ENCODE data around the gene ASMTL. TPM values are rescaled to one million over a fixed set of nuclear protein-coding genes. Genes with fewer than 3 reads are reported as not detected.

Gene ASMTL
- total and polyA plus RNA-seq, 2 experiments from 2014 or later: 53.7 to 61.2 TPM

DNA sequence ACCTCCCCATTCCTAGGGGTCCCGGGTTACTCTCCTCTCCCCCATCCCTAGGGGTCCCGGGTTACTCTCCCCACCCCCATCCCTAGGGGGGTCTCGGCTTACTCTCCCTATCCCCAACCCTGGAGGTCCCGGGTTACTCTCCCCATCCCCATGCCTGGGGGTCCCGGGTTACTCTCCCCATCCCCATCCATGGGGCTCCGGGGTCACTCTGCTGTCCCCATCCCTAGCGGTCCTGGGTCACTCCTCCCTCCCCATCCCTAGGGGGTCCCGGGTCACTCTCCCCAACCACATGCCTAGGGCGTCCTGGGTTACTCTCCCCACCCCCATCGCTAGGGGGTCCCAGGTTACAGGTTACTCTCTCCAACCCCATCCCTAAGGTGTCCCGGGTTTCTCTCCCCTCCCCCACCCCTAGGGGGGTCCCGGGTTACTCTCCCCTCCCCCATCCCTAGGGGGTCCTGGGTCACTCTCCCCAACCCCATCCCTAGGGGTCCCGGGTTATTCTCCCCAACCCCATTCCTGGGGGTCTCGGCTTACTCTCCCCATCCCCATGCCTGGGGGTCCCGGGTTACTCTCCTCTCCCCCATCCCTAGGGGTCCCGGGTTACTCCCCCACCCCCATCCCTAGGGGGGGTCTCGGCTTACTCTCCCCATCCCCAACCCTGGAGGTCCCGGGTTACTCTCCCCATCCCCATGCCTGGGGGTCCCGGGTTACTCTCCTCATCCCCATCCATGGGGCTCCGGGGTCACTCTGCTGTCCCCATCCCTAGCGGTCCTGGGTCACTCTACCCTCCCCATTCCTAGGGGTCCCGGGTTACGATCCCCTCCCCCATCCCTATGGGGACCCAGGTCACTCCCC is 821 bp downstream of the ASMTL start:
- Mint-ChIP-seq H3K27ac (peak overlapping the region; percentile 78; the same call in 1 of the 2 replicates), H3K9me3 (peaks cover 58% of the 10 kb centered on the region), H3K36me3 (ENCODE audit: low read depth) (peaks cover 39% of the 10 kb centered on the region), H3K27me3 (ENCODE audit: insufficient read depth, low read depth, poor library complexity) (peaks cover 26% of the 10 kb centered on the region), H3K4me3 (peak overlapping the region; percentile 80), H3K4me1 (no peaks in the 10 kb centered on the region; the same call in 2 of the 3 replicates)
- no peak overlapping the region for H3K27ac ChIP-seq (ENCODE audit: low read depth)
- DNase-seq (ENCODE audit: low spot score): no peak
- no peaks in the 10 kb centered on the region for H3K4me1 ChIP-seq (ENCODE audit: insufficient read depth)
- no peaks in the 10 kb centered on the region for H3K27me3 ChIP-seq (ENCODE audit: insufficient read depth)
- TF ChIP-seq POLR2AphosphoS5 (IDR thresholded peaks at IDR 0.05; ENCODE audit: low read depth): no peak
- H3F3A ChIP-seq (replicated peaks; ENCODE audit: low read depth): peaks cover 8% of the 10 kb centered on the region; the same call in 1 of the 2 replicates
- peak overlapping the region; percentile 97 for H3K4me3 ChIP-seq
- no peaks in the 10 kb centered on the region for H3K36me3 ChIP-seq (ENCODE audit: insufficient read depth)
- peak overlapping the region; percentile 84 for H3K4me2 ChIP-seq
- ATAC-seq: no peak
- H3K79me2 ChIP-seq (replicated peaks; ENCODE audit: insufficient read depth): peaks cover 57% of the 10 kb centered on the region
- H3K9me2 ChIP-seq (ENCODE audit: insufficient read depth): peaks cover 24% of the 10 kb centered on the region
- H4K20me1 ChIP-seq (replicated peaks; ENCODE audit: insufficient read depth): no peaks in the 10 kb centered on the region; the same call in 1 of the 2 replicates
- H2AFZ ChIP-seq: no peak overlapping the region

- H3K9me3 Mint-ChIP-seq: peaks cover 65% of the 10 kb centered on the region
- Histone ChIP-seq H3K27ac (ENCODE audit: low read depth) (no peak overlapping the region), H3K4me2 (peak overlapping the region; percentile 84), H3K27me3 (ENCODE audit: insufficient read depth) (no peaks in the 10 kb centered on the region), H3K79me2 (replicated peaks; ENCODE audit: insufficient read depth) (peaks cover 63% of the 10 kb centered on the region), H3K9me2 (ENCODE audit: insufficient read depth) (peaks cover 25% of the 10 kb centered on the region), H3K4me1 (ENCODE audit: insufficient read depth) (no peaks in the 10 kb centered on the region), H3K36me3 (ENCODE audit: insufficient read depth) (no peaks in the 10 kb centered on the region), H2AFZ (no peak overlapping the region), H3K4me3 (peak overlapping the region; percentile 97), H4K20me1 (replicated peaks; ENCODE audit: insufficient read depth) (no peaks in the 10 kb centered on the region; the same call in 1 of the 2 replicates), H3F3A (replicated peaks; ENCODE audit: low read depth) (peaks cover 8% of the 10 kb centered on the region; the same call in 1 of the 2 replicates)
- DNase-seq (ENCODE audit: low spot score) (no peak), ATAC-seq (no peak)
- H3K36me3 Mint-ChIP-seq (ENCODE audit: low read depth): peaks cover 46% of the 10 kb centered on the region
- H3K4me1 Mint-ChIP-seq: no peaks in the 10 kb centered on the region; the same call in 2 of the 3 replicates
- peaks cover 24% of the 10 kb centered on the region for H3K27me3 Mint-ChIP-seq (ENCODE audit: insufficient read depth, low read depth, poor library complexity)
- H3K27ac Mint-ChIP-seq: no peak overlapping the region
- H3K4me3 Mint-ChIP-seq: peak overlapping the region; percentile 80; the same call in 1 of the 3 replicates
- TF ChIP-seq REST (IDR thresholded peaks at IDR 0.05; ENCODE audit: unreplicated experiment) (no peak), ZNF114 (CRISPR knock-in tag; IDR thresholded peaks at IDR 0.05) (no peak), EZH2phosphoT487 (IDR thresholded peaks at IDR 0.05; ENCODE audit: unreplicated experiment) (no peak), JUNB (IDR thresholded peaks at IDR 0.05; ENCODE audit: unreplicated experiment) (no peak), POLR2AphosphoS5 (IDR thresholded peaks at IDR 0.05; ENCODE audit: low read depth) (no peak), CREB1 (CRISPR knock-in tag; IDR thresholded peaks at IDR 0.05; ENCODE audit: low read depth) (no peak), CTCF (conservative IDR thresholded peaks at IDR 0.05; ENCODE audit: low read depth in 2 of 2) (no peak)
- TF ChIP-seq, protein P1, sequence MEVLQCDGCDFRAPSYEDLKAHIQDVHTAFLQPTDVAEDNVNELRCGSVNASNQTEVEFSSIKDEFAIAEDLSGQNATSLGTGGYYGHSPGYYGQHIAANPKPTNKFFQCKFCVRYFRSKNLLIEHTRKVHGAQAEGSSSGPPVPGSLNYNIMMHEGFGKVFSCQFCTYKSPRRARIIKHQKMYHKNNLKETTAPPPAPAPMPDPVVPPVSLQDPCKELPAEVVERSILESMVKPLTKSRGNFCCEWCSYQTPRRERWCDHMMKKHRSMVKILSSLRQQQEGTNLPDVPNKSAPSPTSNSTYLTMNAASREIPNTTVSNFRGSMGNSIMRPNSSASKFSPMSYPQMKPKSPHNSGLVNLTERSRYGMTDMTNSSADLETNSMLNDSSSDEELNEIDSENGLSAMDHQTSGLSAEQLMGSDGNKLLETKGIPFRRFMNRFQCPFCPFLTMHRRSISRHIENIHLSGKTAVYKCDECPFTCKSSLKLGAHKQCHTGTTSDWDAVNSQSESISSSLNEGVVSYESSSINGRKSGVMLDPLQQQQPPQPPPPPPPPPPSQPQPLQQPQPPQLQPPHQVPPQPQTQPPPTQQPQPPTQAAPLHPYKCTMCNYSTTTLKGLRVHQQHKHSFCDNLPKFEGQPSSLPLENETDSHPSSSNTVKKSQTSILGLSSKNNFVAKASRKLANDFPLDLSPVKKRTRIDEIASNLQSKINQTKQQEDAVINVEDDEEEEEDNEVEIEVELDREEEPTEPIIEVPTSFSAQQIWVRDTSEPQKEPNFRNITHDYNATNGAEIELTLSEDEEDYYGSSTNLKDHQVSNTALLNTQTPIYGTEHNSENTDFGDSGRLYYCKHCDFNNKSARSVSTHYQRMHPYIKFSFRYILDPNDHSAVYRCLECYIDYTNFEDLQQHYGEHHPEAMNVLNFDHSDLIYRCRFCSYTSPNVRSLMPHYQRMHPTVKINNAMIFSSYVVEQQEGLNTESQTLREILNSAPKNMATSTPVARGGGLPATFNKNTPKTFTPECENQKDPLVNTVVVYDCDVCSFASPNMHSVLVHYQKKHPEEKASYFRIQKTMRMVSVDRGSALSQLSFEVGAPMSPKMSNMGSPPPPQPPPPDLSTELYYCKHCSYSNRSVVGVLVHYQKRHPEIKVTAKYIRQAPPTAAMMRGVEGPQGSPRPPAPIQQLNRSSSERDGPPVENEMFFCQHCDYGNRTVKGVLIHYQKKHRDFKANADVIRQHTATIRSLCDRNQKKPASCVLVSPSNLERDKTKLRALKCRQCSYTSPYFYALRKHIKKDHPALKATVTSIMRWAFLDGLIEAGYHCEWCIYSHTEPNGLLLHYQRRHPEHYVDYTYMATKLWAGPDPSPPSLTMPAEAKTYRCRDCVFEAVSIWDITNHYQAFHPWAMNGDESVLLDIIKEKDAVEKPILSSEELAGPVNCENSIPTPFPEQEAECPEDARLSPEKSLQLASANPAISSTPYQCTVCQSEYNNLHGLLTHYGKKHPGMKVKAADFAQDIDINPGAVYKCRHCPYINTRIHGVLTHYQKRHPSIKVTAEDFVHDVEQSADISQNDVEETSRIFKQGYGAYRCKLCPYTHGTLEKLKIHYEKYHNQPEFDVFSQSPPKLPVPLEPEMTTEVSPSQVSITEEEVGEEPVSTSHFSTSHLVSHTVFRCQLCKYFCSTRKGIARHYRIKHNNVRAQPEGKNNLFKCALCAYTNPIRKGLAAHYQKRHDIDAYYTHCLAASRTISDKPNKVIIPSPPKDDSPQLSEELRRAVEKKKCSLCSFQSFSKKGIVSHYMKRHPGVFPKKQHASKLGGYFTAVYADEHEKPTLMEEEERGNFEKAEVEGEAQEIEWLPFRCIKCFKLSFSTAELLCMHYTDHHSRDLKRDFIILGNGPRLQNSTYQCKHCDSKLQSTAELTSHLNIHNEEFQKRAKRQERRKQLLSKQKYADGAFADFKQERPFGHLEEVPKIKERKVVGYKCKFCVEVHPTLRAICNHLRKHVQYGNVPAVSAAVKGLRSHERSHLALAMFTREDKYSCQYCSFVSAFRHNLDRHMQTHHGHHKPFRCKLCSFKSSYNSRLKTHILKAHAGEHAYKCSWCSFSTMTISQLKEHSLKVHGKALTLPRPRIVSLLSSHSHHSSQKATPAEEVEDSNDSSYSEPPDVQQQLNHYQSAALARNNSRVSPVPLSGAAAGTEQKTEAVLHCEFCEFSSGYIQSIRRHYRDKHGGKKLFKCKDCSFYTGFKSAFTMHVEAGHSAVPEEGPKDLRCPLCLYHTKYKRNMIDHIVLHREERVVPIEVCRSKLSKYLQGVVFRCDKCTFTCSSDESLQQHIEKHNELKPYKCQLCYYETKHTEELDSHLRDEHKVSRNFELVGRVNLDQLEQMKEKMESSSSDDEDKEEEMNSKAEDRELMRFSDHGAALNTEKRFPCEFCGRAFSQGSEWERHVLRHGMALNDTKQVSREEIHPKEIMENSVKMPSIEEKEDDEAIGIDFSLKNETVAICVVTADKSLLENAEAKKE (CRISPR knock-in tag; IDR thresholded peaks at IDR 0.05): no peak
Observed at GRCh38 chrX:1451251-1451660, 1.5 kb downstream of the ASMTL start.

Data from GM23338 (cell line).